ENCODE data around the gene SLC35F3. TPM values are rescaled to one million over a fixed set of nuclear protein-coding genes. Genes with fewer than 3 reads are reported as not detected.

The SLC35F3 gene
- total and polyA plus RNA-seq, 2 experiments from 2014 or later, result 0.80 to 1.3 TPM

DNA sequence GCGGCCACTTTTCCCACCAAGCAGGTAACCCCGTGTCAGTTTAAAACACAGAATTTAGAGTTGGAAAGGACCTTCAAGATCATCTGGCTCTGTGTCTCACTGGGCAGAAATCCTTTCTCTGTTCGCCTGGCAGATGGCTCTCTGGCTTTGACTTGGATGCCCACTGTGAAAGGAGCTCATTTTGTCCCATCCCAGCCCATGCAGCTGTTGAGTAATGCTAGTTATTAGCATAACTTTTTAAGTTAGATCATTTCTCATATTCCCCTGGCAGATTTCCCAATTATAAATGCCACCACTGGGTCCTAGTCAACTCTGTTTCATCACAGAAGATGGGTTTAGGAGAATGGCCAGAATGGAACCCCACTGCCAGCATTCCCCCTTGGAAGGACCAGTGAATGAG lies 55.9 kb downstream of the SLC35F3 start:
- no peak for DNase-seq (ENCODE audit: low spot score)
- H3K79me2 ChIP-seq, result no peaks in the 10 kb centered on the region
- H3K36me3 ChIP-seq (replicated peaks; ENCODE audit: insufficient read depth, low read depth), result no peaks in the 10 kb centered on the region
- no peaks in the 10 kb centered on the region for H3K9me3 ChIP-seq (ENCODE audit: low read depth)
- no peak overlapping the region for H3K27ac ChIP-seq
- no peaks in the 10 kb centered on the region for H3K27me3 ChIP-seq
- H2AFZ ChIP-seq, result no peak overlapping the region
- no peak overlapping the region for H3K4me2 ChIP-seq
- no peaks in the 10 kb centered on the region for H3K4me1 ChIP-seq (ENCODE audit: insufficient read depth)
- WGBS (ENCODE audit: low lambda C conversion rate, missing lambda C conversion rate), result 92% methylated on average over 3 of the region's 3 CpGs
- no peak for TF ChIP-seq EZH2phosphoT487 (IDR thresholded peaks at IDR 0.05; ENCODE audit: low read depth, severe bottlenecking, unreplicated experiment)
- TF ChIP-seq EZH2 (IDR thresholded peaks at IDR 0.05; ENCODE audit: borderline replicate concordance), result no peak
- TF ChIP-seq, protein P1, sequence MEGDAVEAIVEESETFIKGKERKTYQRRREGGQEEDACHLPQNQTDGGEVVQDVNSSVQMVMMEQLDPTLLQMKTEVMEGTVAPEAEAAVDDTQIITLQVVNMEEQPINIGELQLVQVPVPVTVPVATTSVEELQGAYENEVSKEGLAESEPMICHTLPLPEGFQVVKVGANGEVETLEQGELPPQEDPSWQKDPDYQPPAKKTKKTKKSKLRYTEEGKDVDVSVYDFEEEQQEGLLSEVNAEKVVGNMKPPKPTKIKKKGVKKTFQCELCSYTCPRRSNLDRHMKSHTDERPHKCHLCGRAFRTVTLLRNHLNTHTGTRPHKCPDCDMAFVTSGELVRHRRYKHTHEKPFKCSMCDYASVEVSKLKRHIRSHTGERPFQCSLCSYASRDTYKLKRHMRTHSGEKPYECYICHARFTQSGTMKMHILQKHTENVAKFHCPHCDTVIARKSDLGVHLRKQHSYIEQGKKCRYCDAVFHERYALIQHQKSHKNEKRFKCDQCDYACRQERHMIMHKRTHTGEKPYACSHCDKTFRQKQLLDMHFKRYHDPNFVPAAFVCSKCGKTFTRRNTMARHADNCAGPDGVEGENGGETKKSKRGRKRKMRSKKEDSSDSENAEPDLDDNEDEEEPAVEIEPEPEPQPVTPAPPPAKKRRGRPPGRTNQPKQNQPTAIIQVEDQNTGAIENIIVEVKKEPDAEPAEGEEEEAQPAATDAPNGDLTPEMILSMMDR (IDR thresholded peaks at IDR 0.05; ENCODE audit: poor library complexity), result no peak
- H3K9me2 ChIP-seq (replicated peaks; ENCODE audit: insufficient read depth), result no peaks in the 10 kb centered on the region
- no peak overlapping the region for H3K4me3 ChIP-seq
- H4K20me1 ChIP-seq (ENCODE audit: insufficient read depth, poor library complexity, severe bottlenecking), result no peaks in the 10 kb centered on the region

GRCh38 chr1:233962878-233963277 lies 58.4 kb downstream of the SLC35F3 start:
- no peak for DNase-seq (ENCODE audit: low spot score)
- TF ChIP-seq EZH2 (IDR thresholded peaks at IDR 0.05; ENCODE audit: borderline replicate concordance) (no peak), EZH2phosphoT487 (IDR thresholded peaks at IDR 0.05; ENCODE audit: low read depth, severe bottlenecking, unreplicated experiment) (no peak)
- TF ChIP-seq, protein P1 (IDR thresholded peaks at IDR 0.05; ENCODE audit: poor library complexity), result no peak
- H3K79me2 ChIP-seq, result no peaks in the 10 kb centered on the region
- H3K9me3 ChIP-seq (ENCODE audit: low read depth), result no peaks in the 10 kb centered on the region
- H2AFZ ChIP-seq, result no peak overlapping the region
- no peak overlapping the region for H3K27ac ChIP-seq
- no peaks in the 10 kb centered on the region for H4K20me1 ChIP-seq (ENCODE audit: insufficient read depth, poor library complexity, severe bottlenecking)
- WGBS (ENCODE audit: low lambda C conversion rate, missing lambda C conversion rate), result 59% methylated on average over 3 of the region's 3 CpGs
- no peaks in the 10 kb centered on the region for H3K36me3 ChIP-seq (replicated peaks; ENCODE audit: insufficient read depth, low read depth)
- no peaks in the 10 kb centered on the region for H3K27me3 ChIP-seq
- H3K9me2 ChIP-seq (replicated peaks; ENCODE audit: insufficient read depth), result no peaks in the 10 kb centered on the region
- no peak overlapping the region for H3K4me2 ChIP-seq
- H3K4me3 ChIP-seq, result no peak overlapping the region
- H3K4me1 ChIP-seq (ENCODE audit: insufficient read depth), result no peaks in the 10 kb centered on the region

GRCh38 chr1:233965856-233966255 lies 61.4 kb downstream of the SLC35F3 start:
- H3K4me3 ChIP-seq, result no peak overlapping the region
- H3K27me3 ChIP-seq, result no peaks in the 10 kb centered on the region
- no peaks in the 10 kb centered on the region for H3K36me3 ChIP-seq (replicated peaks; ENCODE audit: insufficient read depth, low read depth)
- no peaks in the 10 kb centered on the region for H3K9me3 ChIP-seq (ENCODE audit: low read depth)
- H2AFZ ChIP-seq, result no peak overlapping the region
- no peak overlapping the region for H3K27ac ChIP-seq
- no peaks in the 10 kb centered on the region for H3K9me2 ChIP-seq (replicated peaks; ENCODE audit: insufficient read depth)
- H3K79me2 ChIP-seq, result no peaks in the 10 kb centered on the region
- H3K4me1 ChIP-seq (ENCODE audit: insufficient read depth), result no peaks in the 10 kb centered on the region
- H3K4me2 ChIP-seq, result no peak overlapping the region
- TF ChIP-seq EZH2 (IDR thresholded peaks at IDR 0.05; ENCODE audit: borderline replicate concordance) (no peak), EZH2phosphoT487 (IDR thresholded peaks at IDR 0.05; ENCODE audit: low read depth, severe bottlenecking, unreplicated experiment) (no peak)
- TF ChIP-seq, protein P1 (IDR thresholded peaks at IDR 0.05; ENCODE audit: poor library complexity), result no peak
- no peak for DNase-seq (ENCODE audit: low spot score)
- H4K20me1 ChIP-seq (ENCODE audit: insufficient read depth, poor library complexity, severe bottlenecking), result no peaks in the 10 kb centered on the region

DNA sequence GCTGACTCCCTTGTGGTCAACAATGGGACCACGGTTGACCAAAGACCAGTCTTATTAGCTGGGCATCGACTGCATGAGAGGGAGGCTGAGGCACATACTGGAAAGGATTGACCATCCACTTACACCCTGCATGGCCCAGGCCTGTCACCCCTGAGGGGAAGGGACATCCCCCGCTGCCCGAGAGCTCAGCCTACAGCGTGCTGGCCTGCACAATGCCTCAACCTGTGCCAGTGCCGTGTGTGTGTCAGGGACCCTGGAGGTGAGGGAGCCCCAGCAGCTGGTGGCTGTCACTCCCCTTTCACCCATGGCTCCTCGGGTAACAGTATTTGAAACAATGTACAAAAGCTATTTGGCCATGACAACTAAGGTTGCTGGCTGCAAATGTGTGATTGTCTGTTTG lies 67.3 kb downstream of the SLC35F3 start:
- Histone ChIP-seq H3K27me3 (no peaks in the 10 kb centered on the region), H3K9me3 (ENCODE audit: low read depth) (no peaks in the 10 kb centered on the region), H4K20me1 (ENCODE audit: insufficient read depth, poor library complexity, severe bottlenecking) (no peaks in the 10 kb centered on the region), H3K4me1 (ENCODE audit: insufficient read depth) (no peaks in the 10 kb centered on the region), H2AFZ (no peak overlapping the region), H3K4me2 (no peak overlapping the region), H3K9me2 (replicated peaks; ENCODE audit: insufficient read depth) (no peaks in the 10 kb centered on the region), H3K4me3 (no peak overlapping the region), H3K79me2 (no peaks in the 10 kb centered on the region), H3K27ac (no peak overlapping the region), H3K36me3 (replicated peaks; ENCODE audit: insufficient read depth, low read depth) (no peaks in the 10 kb centered on the region)
- 95% methylated on average over 7 of the region's 7 CpGs for WGBS (ENCODE audit: low lambda C conversion rate, missing lambda C conversion rate)
- TF ChIP-seq EZH2phosphoT487 (IDR thresholded peaks at IDR 0.05; ENCODE audit: low read depth, severe bottlenecking, unreplicated experiment), result no peak
- TF ChIP-seq EZH2 (IDR thresholded peaks at IDR 0.05; ENCODE audit: borderline replicate concordance), result no peak
- TF ChIP-seq, protein P1 (IDR thresholded peaks at IDR 0.05; ENCODE audit: poor library complexity), result no peak
- no peak for DNase-seq (ENCODE audit: low spot score)
